Gastrocnemius medialis (tissue), 4 donors: Measurements from ENCODE around the gene NVL. TPM values are rescaled to one million over a fixed set of nuclear protein-coding genes. Genes with fewer than 3 reads are reported as not detected.

Source experiments
- ATAC-seq, 2 donors: fragments of 150-250 bp; one replicate each; pipeline ENCODE4 v1.9.1; 2016
- DNase-seq, 2 donors: peaks; one replicate each; pipeline ENCODE4 v3.0.0-alpha.2; 2019
- H3K27ac ChIP-seq, 4 donors: fragments of 200-600 bp; sonication (generic); 1 replicate in 1 of 4; 2 replicates in 3 of 4; pipeline ENCODE4 v1.5.1; 2016 to 2018; ENCODE audit warnings: mild to moderate bottlenecking in 2 of 4, moderate library complexity in 1 of 4
- H3K27me3 ChIP-seq, 3 donors: fragments of 200-600 bp; sonication (generic) in 2 of 3; 1 replicate in 1 of 3; 2 replicates in 2 of 3; pipeline versions ENCODE4 v1.5.1 to v1.6.0; 2016 to 2019; ENCODE audit warnings: mild to moderate bottlenecking in 1 of 3, moderate library complexity in 1 of 3
- H3K36me3 ChIP-seq, 2 donors: fragments of 200-600 bp; sonication (generic) in 1 of 2; one replicate each; pipeline ENCODE4 v1.5.1; 2017 to 2018
- H3K4me1 ChIP-seq, 2 donors: fragments of 200-600 bp; sonication (generic) in 1 of 2; one replicate each; pipeline ENCODE4 v1.5.1; 2016 to 2017; ENCODE audit warnings: mild to moderate bottlenecking in 2 of 2
- H3K4me3 ChIP-seq, 4 donors: fragments of 200-600 bp; sonication (generic) in 3 of 4; 1 replicate in 1 of 4; 2 replicates in 3 of 4; pipeline ENCODE4 v1.5.1; 2016 to 2019; ENCODE audit warnings: mild to moderate bottlenecking in 2 of 4
- H3K9me3 ChIP-seq, 3 donors: fragments of 200-600 bp; sonication (generic) in 2 of 3; 1 replicate in 1 of 3; 2 replicates in 2 of 3; pipeline ENCODE4 v1.5.1; 2016 to 2019
- CTCF ChIP-seq, 5 experiments: fragments of 450-650 bp in 3 of 5; fragments of 200-600 bp in 2 of 5; sonication (generic) in 2 of 5; IDR thresholded peaks in 4 of 5; conservative IDR thresholded peaks in 1 of 5; 1 replicate in 4 of 5; 2 replicates in 1 of 5; pipeline ENCODE4 v1.5.1; 2016 to 2019; ENCODE audit warnings: antibody characterized with exemption in 5 of 5, mild to moderate bottlenecking in 3 of 5, moderate library complexity in 3 of 5
- POLR2A ChIP-seq, 2 donors: fragments of 450-650 bp; IDR thresholded peaks; one replicate each; pipeline ENCODE4 v1.6.1; 2017; ENCODE audit warnings: antibody characterized with exemption in 2 of 2, mild to moderate bottlenecking in 2 of 2, moderate library complexity in 2 of 2
- in situ Hi-C, 4 donors: fragments of 200-750 bp; cut with MboI; loops; one replicate each; pipeline versions ENCODE4 v1.15.0 to v1.8.0; 2017; ENCODE audit warnings: low sequenced_read_pairs in 4 of 4
- intact Hi-C: fragments of 100-400 bp; cut with DNase I; formaldehyde crosslinking; loops from one replicate; pipeline ENCODE4 v1.15.1; 2023; ENCODE audit warnings: low total_unique reads
- total RNA-seq, 4 donors: library from RNA; depleted of rRNA; stranded (reverse); fragments of >200 nt; gene quantifications; one replicate each; pipeline versions ENCODE4 v1.1.0 to v1.2.3, GENCODE V29; 2016

NVL gene
- total RNA-seq, 4 donors from 2014 or later, result 6.5 to 32.5 (median 7.7) TPM

GRCh38 chr1:224205438-224205840 lies 124.5 kb downstream of the NVL start:
- peak in 1 of 2 donors; percentile 28 for ATAC-seq

GRCh38 chr1:224203243-224204016 lies 126.5 kb downstream of the NVL start:
- Histone ChIP-seq H3K27me3 (no peaks in the 10 kb centered on the region), H3K36me3 (no peaks in the 10 kb centered on the region), H3K27ac (no peak overlapping the region), H3K9me3 (no peaks in the 10 kb centered on the region), H3K4me1 (peaks cover 9 to 11% of the 10 kb centered on the region in 2 donors), H3K4me3 (no peak overlapping the region)
- DNase-seq, result peak; percentile 4 to 40
- ATAC-seq, result peak; percentile 39 to 54
- no peak for TF ChIP-seq POLR2A (IDR thresholded peaks at IDR 0.05)
- TF ChIP-seq CTCF (IDR thresholded peaks at IDR 0.05 in 4 of 5, conservative IDR thresholded peaks at IDR 0.05 in 1 of 5), result no peak
- in situ Hi-C loops (no loop called here), intact Hi-C loops (no loop called here)

More at GRCh38 chr1:224205438-224205840, 124.5 kb downstream of the NVL start:
- Histone ChIP-seq H3K4me3 (no peak overlapping the region), H3K27me3 (no peaks in the 10 kb centered on the region), H3K4me1 (peaks cover 9 to 11% of the 10 kb centered on the region in 2 donors), H3K27ac (no peak overlapping the region), H3K9me3 (no peaks in the 10 kb centered on the region), H3K36me3 (no peaks in the 10 kb centered on the region)
- intact Hi-C loops, result no loop called here
- DNase-seq, result no peak
- in situ Hi-C loops, result no loop called here
- TF ChIP-seq CTCF (IDR thresholded peaks at IDR 0.05 in 4 of 5, conservative IDR thresholded peaks at IDR 0.05 in 1 of 5) (no peak), POLR2A (IDR thresholded peaks at IDR 0.05) (no peak)

- Histone ChIP-seq H3K27ac (no peak overlapping the region), H3K36me3 (no peaks in the 10 kb centered on the region), H3K4me1 (peaks cover 9 to 11% of the 10 kb centered on the region in 2 donors), H3K9me3 (no peaks in the 10 kb centered on the region), H3K27me3 (no peaks in the 10 kb centered on the region), H3K4me3 (no peak overlapping the region)
- intact Hi-C loops (no loop called here), in situ Hi-C loops (no loop called here)
- TF ChIP-seq POLR2A (IDR thresholded peaks at IDR 0.05), result no peak
- no peak for DNase-seq
- ATAC-seq, result no peak
Measured at GRCh38 chr1:224201853-224202252, 128.1 kb downstream of the NVL start.

- no peak for TF ChIP-seq CTCF (IDR thresholded peaks at IDR 0.05 in 4 of 5, conservative IDR thresholded peaks at IDR 0.05 in 1 of 5)
- no peak for TF ChIP-seq POLR2A (IDR thresholded peaks at IDR 0.05)
- Histone ChIP-seq H3K27me3 (no peaks in the 10 kb centered on the region), H3K9me3 (no peaks in the 10 kb centered on the region), H3K4me1 (peaks cover 9 to 11% of the 10 kb centered on the region in 2 donors), H3K27ac (no peak overlapping the region), H3K36me3 (no peaks in the 10 kb centered on the region), H3K4me3 (no peak overlapping the region)
- no peak for DNase-seq
- in situ Hi-C loops, result no loop called here
- no peak for ATAC-seq
- intact Hi-C loops, result no loop called here
Measured at GRCh38 chr1:224201383-224201782, 128.6 kb downstream of the NVL start.

- H3K4me3 ChIP-seq, result no peak overlapping the region
- H3K36me3 ChIP-seq, result no peaks in the 10 kb centered on the region
- no peak overlapping the region for H3K27ac ChIP-seq
- intact Hi-C loops (no loop called here), in situ Hi-C loops (no loop called here)
- H3K4me1 ChIP-seq, result peaks cover 4 to 10% of the 10 kb centered on the region in 2 donors
- H3K9me3 ChIP-seq, result no peaks in the 10 kb centered on the region
- no peaks in the 10 kb centered on the region for H3K27me3 ChIP-seq
- DNase-seq, result no peak
- no peak for TF ChIP-seq CTCF (IDR thresholded peaks at IDR 0.05 in 4 of 5, conservative IDR thresholded peaks at IDR 0.05 in 1 of 5)
- TF ChIP-seq POLR2A (IDR thresholded peaks at IDR 0.05), result no peak
- no peak for ATAC-seq
Measured at GRCh38 chr1:224199679-224200078, 130.3 kb downstream of the NVL start.
